Fibroblast of pulmonary artery (primary cell): Measurements from ENCODE around the gene ZIC1.

Source experiments
- DNase-seq: peaks from one replicate; pipeline ENCODE4 v3.0.0-alpha.2; 2010; ENCODE audit warnings: low read depth
- H3K4me3 ChIP-seq: replicated peaks from 2 replicates; pipeline ENCODE4 v1.5.1; 2011; ENCODE audit warnings: low read depth, mild to moderate bottlenecking, control low read depth, low read length, moderate library complexity
- TF ChIP-seq, protein P1 (sequence below): IDR thresholded peaks from 2 replicates; pipeline ENCODE4 v1.5.1; 2011; ENCODE audit warnings: mild to moderate bottlenecking, control low read depth, low read length, inconsistent platforms; ENCODE audit errors: missing control alignments

The ZIC1 gene

DNA sequence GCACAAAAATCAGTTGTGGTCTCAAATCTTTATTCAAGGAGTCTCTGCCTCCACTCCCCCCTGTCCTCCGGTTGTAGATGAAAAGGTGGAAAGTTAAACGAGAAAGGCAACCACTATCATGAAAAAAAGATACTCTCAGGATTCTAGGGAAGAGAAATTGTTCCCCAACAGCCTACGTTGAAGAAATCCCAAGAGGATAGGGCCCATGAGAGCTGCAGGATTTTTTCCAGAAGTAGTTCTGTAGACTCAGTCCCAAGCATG, 14.3 kb downstream of the ZIC1 start:
- TF ChIP-seq, protein P1, sequence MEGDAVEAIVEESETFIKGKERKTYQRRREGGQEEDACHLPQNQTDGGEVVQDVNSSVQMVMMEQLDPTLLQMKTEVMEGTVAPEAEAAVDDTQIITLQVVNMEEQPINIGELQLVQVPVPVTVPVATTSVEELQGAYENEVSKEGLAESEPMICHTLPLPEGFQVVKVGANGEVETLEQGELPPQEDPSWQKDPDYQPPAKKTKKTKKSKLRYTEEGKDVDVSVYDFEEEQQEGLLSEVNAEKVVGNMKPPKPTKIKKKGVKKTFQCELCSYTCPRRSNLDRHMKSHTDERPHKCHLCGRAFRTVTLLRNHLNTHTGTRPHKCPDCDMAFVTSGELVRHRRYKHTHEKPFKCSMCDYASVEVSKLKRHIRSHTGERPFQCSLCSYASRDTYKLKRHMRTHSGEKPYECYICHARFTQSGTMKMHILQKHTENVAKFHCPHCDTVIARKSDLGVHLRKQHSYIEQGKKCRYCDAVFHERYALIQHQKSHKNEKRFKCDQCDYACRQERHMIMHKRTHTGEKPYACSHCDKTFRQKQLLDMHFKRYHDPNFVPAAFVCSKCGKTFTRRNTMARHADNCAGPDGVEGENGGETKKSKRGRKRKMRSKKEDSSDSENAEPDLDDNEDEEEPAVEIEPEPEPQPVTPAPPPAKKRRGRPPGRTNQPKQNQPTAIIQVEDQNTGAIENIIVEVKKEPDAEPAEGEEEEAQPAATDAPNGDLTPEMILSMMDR: no peak
- no peak for DNase-seq
- H3K4me3 ChIP-seq: no peak overlapping the region

DNA sequence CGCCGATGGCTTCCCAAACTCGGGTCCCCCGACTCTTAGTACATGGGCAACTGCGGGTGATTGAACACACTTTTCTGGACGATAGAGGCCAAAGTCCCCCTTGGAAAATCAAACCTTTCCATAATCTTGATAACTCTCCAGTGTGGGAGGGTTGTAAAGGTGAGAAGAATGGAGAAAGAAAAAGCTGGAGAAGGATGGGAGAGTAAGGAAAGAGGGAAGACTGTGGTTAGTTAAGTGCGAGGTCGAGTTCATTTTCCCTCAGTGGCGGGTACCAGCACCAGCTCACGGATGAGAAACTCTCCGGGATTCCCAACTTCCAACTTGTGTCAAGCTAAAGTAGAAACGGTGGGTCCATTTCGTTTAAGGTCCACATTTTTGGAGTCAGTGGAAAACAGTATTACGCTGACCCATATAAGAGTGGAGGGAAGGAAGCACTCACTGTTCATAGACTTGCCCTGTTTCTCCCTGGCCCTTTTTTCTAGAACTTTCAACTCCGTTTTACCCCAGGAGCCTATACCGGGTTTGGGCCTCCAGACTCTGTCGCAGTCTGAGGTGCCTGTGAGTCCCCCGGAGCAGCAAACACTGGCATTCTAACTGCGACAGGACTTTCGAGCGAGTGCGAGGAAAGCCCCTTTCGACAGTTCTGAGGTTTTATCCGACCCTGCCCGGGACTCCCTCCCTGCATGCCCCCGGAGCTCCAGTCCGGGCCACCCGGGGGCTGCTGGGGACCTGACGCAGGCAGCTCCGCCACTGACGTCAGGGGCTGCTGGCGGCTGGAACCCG, 14.8 kb downstream of the ZIC1 start:
- no peak for DNase-seq
- TF ChIP-seq, protein P1: no peak
- H3K4me3 ChIP-seq: no peak overlapping the region

DNA sequence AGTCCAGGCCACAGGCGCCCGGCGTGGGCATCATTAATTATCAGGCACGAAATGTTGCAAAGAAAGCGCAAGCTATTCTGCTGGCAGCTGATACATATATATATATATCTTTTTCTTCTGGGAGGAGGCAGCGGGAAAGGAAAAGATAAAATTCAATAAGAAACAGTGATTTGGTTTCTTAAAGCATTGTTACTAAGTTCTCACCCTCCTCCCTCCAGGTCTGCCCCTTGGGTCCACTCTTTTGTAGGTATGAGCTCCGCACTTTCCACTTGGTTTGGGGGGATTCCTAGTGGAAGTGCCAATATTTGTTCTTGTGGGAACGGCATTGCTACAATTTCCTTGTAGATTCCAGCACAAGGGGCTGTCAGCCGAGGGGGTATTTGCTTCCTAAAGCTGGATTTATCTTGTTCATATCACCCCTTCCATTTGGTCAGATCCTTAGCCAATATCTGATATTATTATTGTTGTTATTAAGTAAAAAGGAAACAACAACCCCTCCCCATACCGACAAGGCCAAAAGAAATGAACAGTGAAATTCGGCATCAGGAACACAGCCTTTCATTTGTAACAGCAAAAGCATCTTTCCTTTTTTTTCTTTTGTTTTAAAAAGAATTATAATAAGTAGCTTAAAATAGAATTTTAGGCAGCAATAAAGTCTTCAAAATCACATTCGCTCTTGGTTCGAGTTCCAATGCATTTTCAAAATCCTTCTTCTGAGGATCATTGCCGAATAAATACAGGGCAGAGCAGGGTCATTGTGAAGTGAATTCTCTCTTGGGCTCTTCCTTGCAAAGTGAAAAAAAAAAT, 15.6 kb downstream of the ZIC1 start:
- no peak for DNase-seq
- H3K4me3 ChIP-seq: no peak overlapping the region
- TF ChIP-seq, protein P1: no peak

DNA sequence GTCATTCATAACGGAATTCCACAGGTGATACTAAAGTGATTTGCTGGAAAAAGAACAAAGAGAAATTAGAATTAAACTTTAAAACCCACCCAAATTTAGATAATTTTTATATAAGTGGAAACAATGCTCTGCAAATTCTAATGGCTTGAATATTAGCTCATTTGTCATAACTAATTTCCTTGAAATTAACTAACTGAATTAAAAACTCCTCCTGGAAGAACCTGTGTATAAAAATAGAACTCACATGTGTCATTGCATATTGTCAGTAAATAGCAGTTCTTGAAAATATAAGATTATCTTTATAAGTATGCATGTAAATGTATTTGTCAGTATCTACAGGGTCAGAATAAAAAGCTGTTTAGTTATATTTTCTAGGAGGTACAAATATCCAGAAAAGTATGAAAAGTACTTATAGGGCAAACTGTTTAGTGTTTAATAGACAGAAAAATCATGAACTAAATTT, 16.3 kb downstream of the ZIC1 start:
- no peak for DNase-seq
- H3K4me3 ChIP-seq: no peak overlapping the region
- TF ChIP-seq, protein P1: no peak

DNA sequence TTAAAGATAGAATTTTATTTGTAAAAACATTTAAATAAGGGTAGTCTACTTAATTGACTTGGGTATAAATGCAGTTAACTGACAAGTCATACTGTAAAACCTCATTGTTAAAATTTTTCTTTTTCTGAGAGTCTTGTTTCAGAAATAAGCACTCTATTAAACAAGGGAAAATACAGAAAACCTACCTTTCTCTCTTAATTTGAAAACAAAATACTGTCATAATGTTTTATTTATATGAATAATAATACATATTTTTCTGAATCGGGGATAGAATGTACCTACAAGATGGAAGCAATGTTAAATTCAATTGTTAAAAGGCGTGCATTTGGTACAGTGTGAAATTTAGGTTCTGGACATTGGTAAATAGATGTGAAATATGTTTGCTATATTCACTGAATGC, 17.8 kb downstream of the ZIC1 start:
- H3K4me3 ChIP-seq: no peak overlapping the region
- no peak for DNase-seq
- TF ChIP-seq, protein P1: no peak

DNA sequence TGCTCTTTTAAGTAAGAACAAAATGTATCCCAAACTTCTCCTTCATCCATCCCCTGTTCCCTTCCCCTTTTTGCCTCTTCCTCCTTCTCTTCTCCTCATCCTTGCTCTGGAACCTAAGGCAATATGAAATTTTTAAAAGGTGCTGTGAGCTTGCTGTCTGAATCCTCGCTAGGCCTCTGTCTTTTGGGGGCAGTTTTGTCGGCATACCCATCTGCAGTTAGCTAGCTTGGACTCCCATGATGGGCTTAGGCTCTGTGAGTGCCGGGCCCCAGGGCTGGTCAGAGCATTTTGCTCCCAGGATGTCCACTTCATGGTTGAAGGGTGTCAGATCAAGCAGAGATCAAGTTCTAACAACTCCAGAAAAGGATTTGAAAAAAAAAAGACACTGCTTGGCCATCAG, 18.6 kb downstream of the ZIC1 start:
- no peak for DNase-seq
- H3K4me3 ChIP-seq: no peak overlapping the region
- TF ChIP-seq, protein P1: no peak
